HepG2 (cell line): ENCODE measurements around the gene SLC44A4. TPM values are rescaled to one million over a fixed set of nuclear protein-coding genes. Genes with fewer than 3 reads are reported as not detected.

Experiments used
- EZH2 ChIP-seq: conservative IDR thresholded peaks from 2 replicates; pipeline ENCODE4 v1.6.1; 2012; ENCODE audit warnings: mild to moderate bottlenecking, low read depth, low read length, moderate library complexity
- ISX ChIP-seq: sonication (generic); formaldehyde crosslinking; conservative IDR thresholded peaks from 2 replicates; pipeline ENCODE4 v1.5.0; 2020; ENCODE audit warnings: missing genetic modification reagents
- JUND ChIP-seq: sonication (generic); formaldehyde crosslinking; IDR thresholded peaks from 2 replicates; pipeline ENCODE4 v1.8.0; 2022; ENCODE audit warnings: mild to moderate bottlenecking, missing genetic modification reagents
- KDM2A ChIP-seq: sonication (generic); formaldehyde crosslinking; IDR thresholded peaks from 2 replicates; pipeline ENCODE4 v1.4.0; 2020; ENCODE audit warnings: low read depth, missing genetic modification reagents, borderline replicate concordance
- REL ChIP-seq: sonication (generic); formaldehyde crosslinking; conservative IDR thresholded peaks from 2 replicates; pipeline ENCODE4 v1.8.0; 2022; ENCODE audit warnings: mild to moderate bottlenecking, missing genetic modification reagents, moderate library complexity
- YEATS2 ChIP-seq: sonication (generic); formaldehyde crosslinking; IDR thresholded peaks from 2 replicates; pipeline ENCODE4 v1.4.0; 2020; ENCODE audit warnings: missing genetic modification reagents, borderline replicate concordance
- ZNF12 ChIP-seq: sonication (generic); formaldehyde crosslinking; IDR thresholded peaks from 2 replicates; pipeline ENCODE4 v1.5.0; 2020; ENCODE audit warnings: missing genetic modification reagents
- ZNF333 ChIP-seq: sonication (generic); formaldehyde crosslinking; IDR thresholded peaks from 2 replicates; pipeline ENCODE4 v1.4.0; 2020; ENCODE audit warnings: mild to moderate bottlenecking, missing genetic modification reagents, borderline replicate concordance
- ZNF33A ChIP-seq: sonication (generic); formaldehyde crosslinking; IDR thresholded peaks from 2 replicates; pipeline ENCODE4 v1.5.1; 2020; ENCODE audit warnings: missing genetic modification reagents, mild to moderate bottlenecking, moderate library complexity, borderline replicate concordance
- ZNF441 ChIP-seq: sonication (generic); formaldehyde crosslinking; IDR thresholded peaks from 2 replicates; pipeline ENCODE4 v1.7.0; 2021; ENCODE audit warnings: missing genetic modification reagents, borderline replicate concordance
- ZSCAN21 ChIP-seq: sonication (generic); formaldehyde crosslinking; IDR thresholded peaks from 2 replicates; pipeline ENCODE4 v1.8.0; 2022; ENCODE audit warnings: mild to moderate bottlenecking, missing genetic modification reagents, moderate library complexity, borderline replicate concordance
- polyA plus RNA-seq, 8 experiments: library from polyadenylated mRNA; depleted of rRNA in 3 of 8; stranded (reverse) in 7 of 8; unstranded in 1 of 8; fragments of >200 nt; fragmentation: Illumina TruSeq in 4 of 8; extraction: Trizol in 4 of 8; gene quantifications; 2 replicates each; pipeline versions ENCODE4 v1.2.1 to v1.2.3, GENCODE V29; 2011 to 2016; ENCODE audit warnings: low read depth in 4 of 8, missing spikeins in 1 of 8, mixed read lengths in 1 of 8; ENCODE audit not compliant: insufficient read depth in 1 of 8
- total RNA-seq, 5 experiments: library from RNA; depleted of rRNA; stranded (reverse); fragments of >200 nt; fragmentation: Illumina TruSeq; extraction: Trizol; gene quantifications; 2 replicates each; pipeline ENCODE4 v1.2.3, GENCODE V29; 2016; ENCODE audit warnings: low read depth in 1 of 5
- TF ChIP-seq, protein P1 (sequence below): sonication (generic); formaldehyde crosslinking; conservative IDR thresholded peaks from 2 replicates; pipeline ENCODE4 v1.8.1; 2023; ENCODE audit warnings: missing genetic modification reagents
- TF ChIP-seq, protein P2 (sequence below): sonication (generic); formaldehyde crosslinking; IDR thresholded peaks from 2 replicates; pipeline ENCODE4 v1.5.0; 2020; ENCODE audit warnings: mild to moderate bottlenecking, missing genetic modification reagents, borderline replicate concordance
- TF ChIP-seq, protein P3 (sequence below): fragments of 450-650 bp; IDR thresholded peaks from 2 replicates; pipeline ENCODE4 v1.6.1; 2017; ENCODE audit warnings: mild to moderate bottlenecking
- TF ChIP-seq, protein P4 (sequence below): sonication (generic); formaldehyde crosslinking; IDR thresholded peaks from 2 replicates; pipeline ENCODE4 v1.9.0; 2021; ENCODE audit warnings: missing genetic modification reagents, mild to moderate bottlenecking, borderline replicate concordance
- TF ChIP-seq, protein P5 (sequence below): sonication (generic); formaldehyde crosslinking; conservative IDR thresholded peaks from 2 replicates; pipeline ENCODE4 v1.4.0; 2020; ENCODE audit warnings: missing genetic modification reagents

The SLC44A4 gene
- total and polyA plus RNA-seq, 2 of the 13 experiments (the other 11 are each of a cell fraction or from before 2014, with no cell fraction given): 3.5 to 5.9 TPM

DNA sequence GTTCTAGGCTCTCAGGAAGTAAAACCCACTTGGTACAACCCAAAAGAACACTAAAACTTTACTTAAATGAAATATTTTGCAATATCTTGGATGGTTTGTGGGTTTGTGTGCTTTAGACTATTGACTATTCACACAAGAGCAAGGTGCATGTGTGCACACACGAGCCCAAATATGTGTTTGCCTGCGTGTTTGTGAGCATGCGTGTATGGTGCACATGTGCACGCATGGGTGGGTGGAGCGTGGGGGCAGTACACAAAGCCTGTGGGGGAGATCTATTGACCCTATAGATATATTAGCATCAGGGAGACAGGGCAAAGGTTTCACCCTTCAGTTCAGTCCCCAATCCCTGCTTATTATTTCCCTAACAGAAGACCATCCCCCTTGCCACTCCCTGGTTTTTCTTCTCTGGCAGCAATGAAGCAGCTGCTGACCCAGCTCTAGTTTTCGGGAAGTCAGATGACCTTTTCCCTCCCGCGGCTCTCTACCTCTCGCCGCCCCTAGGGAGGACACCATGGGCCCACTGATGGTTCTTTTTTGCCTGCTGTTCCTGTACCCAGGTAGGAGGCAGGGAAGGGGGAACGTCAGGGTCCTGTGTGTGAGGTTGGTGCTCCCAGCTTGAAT, 48.6 kb upstream of the SLC44A4 start, which contains the start of gene C2 (continued):
- no peak for TF ChIP-seq ZNF33A (CRISPR knock-in tag)
- TF ChIP-seq ZNF333 (CRISPR knock-in tag): no peak
- no peak for TF ChIP-seq EZH2
- TF ChIP-seq ZNF12: 0 out of 2 replicates have a peak, but pooled peaks have one; percentile 51
- TF ChIP-seq, protein P1, sequence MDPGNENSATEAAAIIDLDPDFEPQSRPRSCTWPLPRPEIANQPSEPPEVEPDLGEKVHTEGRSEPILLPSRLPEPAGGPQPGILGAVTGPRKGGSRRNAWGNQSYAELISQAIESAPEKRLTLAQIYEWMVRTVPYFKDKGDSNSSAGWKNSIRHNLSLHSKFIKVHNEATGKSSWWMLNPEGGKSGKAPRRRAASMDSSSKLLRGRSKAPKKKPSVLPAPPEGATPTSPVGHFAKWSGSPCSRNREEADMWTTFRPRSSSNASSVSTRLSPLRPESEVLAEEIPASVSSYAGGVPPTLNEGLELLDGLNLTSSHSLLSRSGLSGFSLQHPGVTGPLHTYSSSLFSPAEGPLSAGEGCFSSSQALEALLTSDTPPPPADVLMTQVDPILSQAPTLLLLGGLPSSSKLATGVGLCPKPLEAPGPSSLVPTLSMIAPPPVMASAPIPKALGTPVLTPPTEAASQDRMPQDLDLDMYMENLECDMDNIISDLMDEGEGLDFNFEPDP (CRISPR knock-in tag): no peak
- TF ChIP-seq ZSCAN21 (CRISPR knock-in tag): no peak
- TF ChIP-seq YEATS2: peak; percentile 72; the same call in 1 of the 2 replicates
- TF ChIP-seq, protein P2, sequence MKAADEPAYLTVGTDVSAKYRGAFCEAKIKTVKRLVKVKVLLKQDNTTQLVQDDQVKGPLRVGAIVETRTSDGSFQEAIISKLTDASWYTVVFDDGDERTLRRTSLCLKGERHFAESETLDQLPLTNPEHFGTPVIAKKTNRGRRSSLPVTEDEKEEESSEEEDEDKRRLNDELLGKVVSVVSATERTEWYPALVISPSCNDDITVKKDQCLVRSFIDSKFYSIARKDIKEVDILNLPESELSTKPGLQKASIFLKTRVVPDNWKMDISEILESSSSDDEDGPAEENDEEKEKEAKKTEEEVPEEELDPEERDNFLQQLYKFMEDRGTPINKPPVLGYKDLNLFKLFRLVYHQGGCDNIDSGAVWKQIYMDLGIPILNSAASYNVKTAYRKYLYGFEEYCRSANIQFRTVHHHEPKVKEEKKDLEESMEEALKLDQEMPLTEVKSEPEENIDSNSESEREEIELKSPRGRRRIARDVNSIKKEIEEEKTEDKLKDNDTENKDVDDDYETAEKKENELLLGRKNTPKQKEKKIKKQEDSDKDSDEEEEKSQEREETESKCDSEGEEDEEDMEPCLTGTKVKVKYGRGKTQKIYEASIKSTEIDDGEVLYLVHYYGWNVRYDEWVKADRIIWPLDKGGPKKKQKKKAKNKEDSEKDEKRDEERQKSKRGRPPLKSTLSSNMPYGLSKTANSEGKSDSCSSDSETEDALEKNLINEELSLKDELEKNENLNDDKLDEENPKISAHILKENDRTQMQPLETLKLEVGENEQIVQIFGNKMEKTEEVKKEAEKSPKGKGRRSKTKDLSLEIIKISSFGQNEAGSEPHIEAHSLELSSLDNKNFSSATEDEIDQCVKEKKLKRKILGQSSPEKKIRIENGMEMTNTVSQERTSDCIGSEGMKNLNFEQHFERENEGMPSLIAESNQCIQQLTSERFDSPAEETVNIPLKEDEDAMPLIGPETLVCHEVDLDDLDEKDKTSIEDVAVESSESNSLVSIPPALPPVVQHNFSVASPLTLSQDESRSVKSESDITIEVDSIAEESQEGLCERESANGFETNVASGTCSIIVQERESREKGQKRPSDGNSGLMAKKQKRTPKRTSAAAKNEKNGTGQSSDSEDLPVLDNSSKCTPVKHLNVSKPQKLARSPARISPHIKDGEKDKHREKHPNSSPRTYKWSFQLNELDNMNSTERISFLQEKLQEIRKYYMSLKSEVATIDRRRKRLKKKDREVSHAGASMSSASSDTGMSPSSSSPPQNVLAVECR (CRISPR knock-in tag): peak; percentile 83
- TF ChIP-seq, protein P3, sequence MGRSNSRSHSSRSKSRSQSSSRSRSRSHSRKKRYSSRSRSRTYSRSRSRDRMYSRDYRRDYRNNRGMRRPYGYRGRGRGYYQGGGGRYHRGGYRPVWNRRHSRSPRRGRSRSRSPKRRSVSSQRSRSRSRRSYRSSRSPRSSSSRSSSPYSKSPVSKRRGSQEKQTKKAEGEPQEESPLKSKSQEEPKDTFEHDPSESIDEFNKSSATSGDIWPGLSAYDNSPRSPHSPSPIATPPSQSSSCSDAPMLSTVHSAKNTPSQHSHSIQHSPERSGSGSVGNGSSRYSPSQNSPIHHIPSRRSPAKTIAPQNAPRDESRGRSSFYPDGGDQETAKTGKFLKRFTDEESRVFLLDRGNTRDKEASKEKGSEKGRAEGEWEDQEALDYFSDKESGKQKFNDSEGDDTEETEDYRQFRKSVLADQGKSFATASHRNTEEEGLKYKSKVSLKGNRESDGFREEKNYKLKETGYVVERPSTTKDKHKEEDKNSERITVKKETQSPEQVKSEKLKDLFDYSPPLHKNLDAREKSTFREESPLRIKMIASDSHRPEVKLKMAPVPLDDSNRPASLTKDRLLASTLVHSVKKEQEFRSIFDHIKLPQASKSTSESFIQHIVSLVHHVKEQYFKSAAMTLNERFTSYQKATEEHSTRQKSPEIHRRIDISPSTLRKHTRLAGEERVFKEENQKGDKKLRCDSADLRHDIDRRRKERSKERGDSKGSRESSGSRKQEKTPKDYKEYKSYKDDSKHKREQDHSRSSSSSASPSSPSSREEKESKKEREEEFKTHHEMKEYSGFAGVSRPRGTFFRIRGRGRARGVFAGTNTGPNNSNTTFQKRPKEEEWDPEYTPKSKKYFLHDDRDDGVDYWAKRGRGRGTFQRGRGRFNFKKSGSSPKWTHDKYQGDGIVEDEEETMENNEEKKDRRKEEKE: no peak
- TF ChIP-seq, protein P4, sequence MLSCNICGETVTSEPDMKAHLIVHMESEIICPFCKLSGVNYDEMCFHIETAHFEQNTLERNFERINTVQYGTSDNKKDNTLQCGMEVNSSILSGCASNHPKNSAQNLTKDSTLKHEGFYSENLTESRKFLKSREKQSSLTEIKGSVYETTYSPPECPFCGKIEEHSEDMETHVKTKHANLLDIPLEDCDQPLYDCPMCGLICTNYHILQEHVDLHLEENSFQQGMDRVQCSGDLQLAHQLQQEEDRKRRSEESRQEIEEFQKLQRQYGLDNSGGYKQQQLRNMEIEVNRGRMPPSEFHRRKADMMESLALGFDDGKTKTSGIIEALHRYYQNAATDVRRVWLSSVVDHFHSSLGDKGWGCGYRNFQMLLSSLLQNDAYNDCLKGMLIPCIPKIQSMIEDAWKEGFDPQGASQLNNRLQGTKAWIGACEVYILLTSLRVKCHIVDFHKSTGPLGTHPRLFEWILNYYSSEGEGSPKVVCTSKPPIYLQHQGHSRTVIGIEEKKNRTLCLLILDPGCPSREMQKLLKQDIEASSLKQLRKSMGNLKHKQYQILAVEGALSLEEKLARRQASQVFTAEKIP (CRISPR knock-in tag): no peak
- no peak for TF ChIP-seq ISX (CRISPR knock-in tag)
- TF ChIP-seq, protein P5, sequence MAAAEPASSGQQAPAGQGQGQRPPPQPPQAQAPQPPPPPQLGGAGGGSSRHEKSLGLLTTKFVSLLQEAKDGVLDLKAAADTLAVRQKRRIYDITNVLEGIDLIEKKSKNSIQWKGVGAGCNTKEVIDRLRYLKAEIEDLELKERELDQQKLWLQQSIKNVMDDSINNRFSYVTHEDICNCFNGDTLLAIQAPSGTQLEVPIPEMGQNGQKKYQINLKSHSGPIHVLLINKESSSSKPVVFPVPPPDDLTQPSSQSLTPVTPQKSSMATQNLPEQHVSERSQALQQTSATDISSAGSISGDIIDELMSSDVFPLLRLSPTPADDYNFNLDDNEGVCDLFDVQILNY: no peak
- TF ChIP-seq ZNF441 (CRISPR knock-in tag): 0 out of 2 replicates have a peak, but pooled peaks have one; percentile 8
- peak; percentile 73 for TF ChIP-seq KDM2A (CRISPR knock-in tag)
- TF ChIP-seq JUND (CRISPR knock-in tag): peak; percentile 34; the same call in 1 of the 2 replicates
- no peak for TF ChIP-seq REL (CRISPR knock-in tag)
